ENCODE measurements around the gene HELB.
"Not testable (repeated sequence)": the region's sequence is repeated elsewhere in the genome, so short reads cannot be mapped to it uniquely, and the experiment has no call there.

Gene HELB

GRCh38 chr12:66297080-66297479, 5.2 kb upstream of the HELB start:
- Histone ChIP-seq H3K9me3 (ENCODE audit: control insufficient read depth in 1 of 2, low read length in 2 of 2) (no peaks in the 10 kb centered on the region), H3K4me3 (ENCODE audit: low read depth in 1 of 2, low read length in 2 of 2) (no peak overlapping the region), H3K36me3 (ENCODE audit: control insufficient read depth in 1 of 2, insufficient read depth in 2 of 2, low read length in 2 of 2) (no peaks in the 10 kb centered on the region), H3K27me3 (ENCODE audit: control insufficient read depth in 1 of 2, insufficient read depth in 2 of 2, low read length in 2 of 2) (no peaks in the 10 kb centered on the region), H3K27ac (ENCODE audit: low read depth, low read length) (no peak overlapping the region), H3K9ac (ENCODE audit: low read depth in 1 of 2, low read length in 2 of 2) (no peak overlapping the region), H3K4me1 (ENCODE audit: control insufficient read depth in 1 of 2, insufficient read depth in 2 of 2, low read length in 2 of 2) (peaks cover 3 to 5% of the 10 kb centered on the region in 2 donors)

GRCh38 chr12:66297923-66298322, 4.4 kb upstream of the HELB start:
- Histone ChIP-seq H3K9me3 (ENCODE audit: control insufficient read depth in 1 of 2, low read length in 2 of 2) (no peaks in the 10 kb centered on the region), H3K27ac (ENCODE audit: low read depth, low read length) (no peak overlapping the region), H3K27me3 (ENCODE audit: control insufficient read depth in 1 of 2, insufficient read depth in 2 of 2, low read length in 2 of 2) (no peaks in the 10 kb centered on the region), H3K36me3 (ENCODE audit: control insufficient read depth in 1 of 2, insufficient read depth in 2 of 2, low read length in 2 of 2) (no peaks in the 10 kb centered on the region), H3K4me1 (ENCODE audit: control insufficient read depth in 1 of 2, insufficient read depth in 2 of 2, low read length in 2 of 2) (peaks cover 3 to 5% of the 10 kb centered on the region in 2 donors), H3K4me3 (ENCODE audit: low read depth in 1 of 2, low read length in 2 of 2) (no peak overlapping the region), H3K9ac (ENCODE audit: low read depth in 1 of 2, low read length in 2 of 2) (no peak overlapping the region)

- Histone ChIP-seq H3K4me1 (ENCODE audit: control insufficient read depth in 1 of 2, insufficient read depth in 2 of 2, low read length in 2 of 2) (peaks cover 11 to 13% of the 10 kb centered on the region in 2 donors), H3K27me3 (ENCODE audit: control insufficient read depth in 1 of 2, insufficient read depth in 2 of 2, low read length in 2 of 2) (no peaks in the 10 kb centered on the region), H3K36me3 (ENCODE audit: control insufficient read depth in 1 of 2, insufficient read depth in 2 of 2, low read length in 2 of 2) (no peaks in the 10 kb centered on the region), H3K27ac (ENCODE audit: low read depth, low read length) (peak overlapping the region; percentile 71), H3K4me3 (ENCODE audit: low read depth in 1 of 2, low read length in 2 of 2) (peak overlapping the region; percentile 91 to 98), H3K9ac (ENCODE audit: low read depth in 1 of 2, low read length in 2 of 2) (peak overlapping the region; percentile 79 to 95), H3K9me3 (ENCODE audit: control insufficient read depth in 1 of 2, low read length in 2 of 2) (no peaks in the 10 kb centered on the region)
Observed at GRCh38 chr12:66302827-66303169, 505 bp downstream of the HELB start.

GRCh38 chr12:66303316-66303804, 1.1 kb downstream of the HELB start:
- not testable (repeated sequence) for H3K36me3 ChIP-seq (ENCODE audit: control insufficient read depth in 1 of 2, insufficient read depth in 2 of 2, low read length in 2 of 2); H3K9me3 ChIP-seq (ENCODE audit: control insufficient read depth in 1 of 2, low read length in 2 of 2); H3K27ac ChIP-seq (ENCODE audit: low read depth, low read length); H3K27me3 ChIP-seq (ENCODE audit: control insufficient read depth in 1 of 2, insufficient read depth in 2 of 2, low read length in 2 of 2)
- Histone ChIP-seq H3K9ac (ENCODE audit: low read depth in 1 of 2, low read length in 2 of 2) (peak overlapping the region; percentile 4 to 28), H3K4me1 (ENCODE audit: control insufficient read depth in 1 of 2, insufficient read depth in 2 of 2, low read length in 2 of 2) (peaks cover 11 to 13% of the 10 kb centered on the region in 2 donors), H3K4me3 (ENCODE audit: low read depth in 1 of 2, low read length in 2 of 2) (peak overlapping the region; percentile 91 to 98)

GRCh38 chr12:66304296-66304900, 2.1 kb downstream of the HELB start:
- H3K36me3 ChIP-seq (ENCODE audit: control insufficient read depth in 1 of 2, insufficient read depth in 2 of 2, low read length in 2 of 2) = peaks cover 2 to 3% of the 10 kb centered on the region in 2 donors
- H3K4me1 ChIP-seq (ENCODE audit: control insufficient read depth in 1 of 2, insufficient read depth in 2 of 2, low read length in 2 of 2) = peaks cover 11 to 13% of the 10 kb centered on the region in 2 donors
- H3K9me3 ChIP-seq (ENCODE audit: control insufficient read depth in 1 of 2, low read length in 2 of 2) = no peaks in the 10 kb centered on the region
- peak overlapping the region in 1 of 2 donors; percentile 91 for H3K4me3 ChIP-seq (ENCODE audit: low read depth in 1 of 2, low read length in 2 of 2)
- H3K27ac ChIP-seq (ENCODE audit: low read depth, low read length) = no peak overlapping the region
- peak overlapping the region in 1 of 2 donors; percentile 28 for H3K9ac ChIP-seq (ENCODE audit: low read depth in 1 of 2, low read length in 2 of 2)
- no peaks in the 10 kb centered on the region for H3K27me3 ChIP-seq (ENCODE audit: control insufficient read depth in 1 of 2, insufficient read depth in 2 of 2, low read length in 2 of 2)

- Histone ChIP-seq H3K4me1 (ENCODE audit: control insufficient read depth in 1 of 2, insufficient read depth in 2 of 2, low read length in 2 of 2) (no peaks in the 10 kb centered on the region), H3K4me3 (ENCODE audit: low read depth in 1 of 2, low read length in 2 of 2) (no peak overlapping the region), H3K9ac (ENCODE audit: low read depth in 1 of 2, low read length in 2 of 2) (no peak overlapping the region), H3K36me3 (ENCODE audit: control insufficient read depth in 1 of 2, insufficient read depth in 2 of 2, low read length in 2 of 2) (peaks cover 3 to 9% of the 10 kb centered on the region in 2 donors), H3K27me3 (ENCODE audit: control insufficient read depth in 1 of 2, insufficient read depth in 2 of 2, low read length in 2 of 2) (no peaks in the 10 kb centered on the region), H3K27ac (ENCODE audit: low read depth, low read length) (no peak overlapping the region), H3K9me3 (ENCODE audit: control insufficient read depth in 1 of 2, low read length in 2 of 2) (no peaks in the 10 kb centered on the region)
Observed at GRCh38 chr12:66309606-66310005, 7.3 kb downstream of the HELB start.

- H3K27me3 ChIP-seq (ENCODE audit: control insufficient read depth in 1 of 2, insufficient read depth in 2 of 2, low read length in 2 of 2) = no peaks in the 10 kb centered on the region
- H3K4me1 ChIP-seq (ENCODE audit: control insufficient read depth in 1 of 2, insufficient read depth in 2 of 2, low read length in 2 of 2) = no peaks in the 10 kb centered on the region
- no peaks in the 10 kb centered on the region for H3K9me3 ChIP-seq (ENCODE audit: control insufficient read depth in 1 of 2, low read length in 2 of 2)
- no peak overlapping the region for H3K27ac ChIP-seq (ENCODE audit: low read depth, low read length)
- no peak overlapping the region for H3K4me3 ChIP-seq (ENCODE audit: low read depth in 1 of 2, low read length in 2 of 2)
- peaks cover 3 to 13% of the 10 kb centered on the region in 2 donors for H3K36me3 ChIP-seq (ENCODE audit: control insufficient read depth in 1 of 2, insufficient read depth in 2 of 2, low read length in 2 of 2)
- H3K9ac ChIP-seq (ENCODE audit: low read depth in 1 of 2, low read length in 2 of 2) = no peak overlapping the region
Observed at GRCh38 chr12:66312189-66312588, 9.9 kb downstream of the HELB start.

- Histone ChIP-seq H3K9me3 (ENCODE audit: control insufficient read depth in 1 of 2, low read length in 2 of 2) (no peaks in the 10 kb centered on the region), H3K27ac (ENCODE audit: low read depth, low read length) (no peak overlapping the region), H3K27me3 (ENCODE audit: control insufficient read depth in 1 of 2, insufficient read depth in 2 of 2, low read length in 2 of 2) (no peaks in the 10 kb centered on the region), H3K4me1 (ENCODE audit: control insufficient read depth in 1 of 2, insufficient read depth in 2 of 2, low read length in 2 of 2) (no peaks in the 10 kb centered on the region), H3K9ac (ENCODE audit: low read depth in 1 of 2, low read length in 2 of 2) (no peak overlapping the region), H3K36me3 (ENCODE audit: control insufficient read depth in 1 of 2, insufficient read depth in 2 of 2, low read length in 2 of 2) (peaks cover 0 to 11% of the 10 kb centered on the region in 2 donors), H3K4me3 (ENCODE audit: low read depth in 1 of 2, low read length in 2 of 2) (no peak overlapping the region)
Observed at GRCh38 chr12:66314278-66314677, 12.0 kb downstream of the HELB start.

- Histone ChIP-seq H3K9me3 (ENCODE audit: control insufficient read depth in 1 of 2, low read length in 2 of 2) (no peaks in the 10 kb centered on the region), H3K9ac (ENCODE audit: low read depth in 1 of 2, low read length in 2 of 2) (no peak overlapping the region), H3K4me1 (ENCODE audit: control insufficient read depth in 1 of 2, insufficient read depth in 2 of 2, low read length in 2 of 2) (no peaks in the 10 kb centered on the region), H3K36me3 (ENCODE audit: control insufficient read depth in 1 of 2, insufficient read depth in 2 of 2, low read length in 2 of 2) (peaks cover 0 to 5% of the 10 kb centered on the region in 2 donors), H3K4me3 (ENCODE audit: low read depth in 1 of 2, low read length in 2 of 2) (no peak overlapping the region), H3K27me3 (ENCODE audit: control insufficient read depth in 1 of 2, insufficient read depth in 2 of 2, low read length in 2 of 2) (no peaks in the 10 kb centered on the region), H3K27ac (ENCODE audit: low read depth, low read length) (no peak overlapping the region)
Observed at GRCh38 chr12:66319266-66319954, 17.1 kb downstream of the HELB start.

- Histone ChIP-seq H3K27me3 (ENCODE audit: control insufficient read depth in 1 of 2, insufficient read depth in 2 of 2, low read length in 2 of 2) (no peaks in the 10 kb centered on the region), H3K9ac (ENCODE audit: low read depth in 1 of 2, low read length in 2 of 2) (no peak overlapping the region), H3K36me3 (ENCODE audit: control insufficient read depth in 1 of 2, insufficient read depth in 2 of 2, low read length in 2 of 2) (peaks cover 0 to under 1% of the 10 kb centered on the region in 2 donors), H3K4me3 (ENCODE audit: low read depth in 1 of 2, low read length in 2 of 2) (no peak overlapping the region), H3K4me1 (ENCODE audit: control insufficient read depth in 1 of 2, insufficient read depth in 2 of 2, low read length in 2 of 2) (no peaks in the 10 kb centered on the region), H3K27ac (ENCODE audit: low read depth, low read length) (no peak overlapping the region), H3K9me3 (ENCODE audit: control insufficient read depth in 1 of 2, low read length in 2 of 2) (no peaks in the 10 kb centered on the region)
Observed at GRCh38 chr12:66320996-66321395, 18.7 kb downstream of the HELB start.
